H1 (cell line): Measurements from ENCODE around the gene CCDC83. TPM values are rescaled to one million over a fixed set of nuclear protein-coding genes. Genes with fewer than 3 reads are reported as not detected.

Source experiments
- CTCF ChIA-PET: fragments of 300-600 bp; sonication (Branson Sonifier 250); formaldehyde crosslinking; loops from one replicate; lab custom pipeline; 2021; ENCODE audit not compliant: partially characterized antibody; lab: Charles Lee
- POLR2A ChIA-PET: fragments of 300-600 bp; sonication (Branson Sonifier 250); formaldehyde crosslinking; loops from one replicate; lab custom pipeline; 2021; ENCODE audit warnings: inconsistent platforms; ENCODE audit not compliant: partially characterized antibody; lab: Charles Lee
- DNase-seq, 2 experiments: peaks; one replicate each; pipeline versions ENCODE4 v3.0.0 to v3.0.0-alpha.2; 2010 to 2022; ENCODE audit warnings: low spot score in 2 of 2, low read depth in 1 of 2, mixed read lengths in 1 of 2
- FAIRE-seq: peaks from 2 replicates; lab custom pipeline; 2011; peaks lifted over from hg19 to GRCh38; lab: Jason Lieb, UNC
- H2AFZ ChIP-seq: 2 replicates; pipeline ENCODE4 v1.8.1; 2012; ENCODE audit warnings: low read length, inconsistent platforms
- H2AK5ac ChIP-seq: 2 replicates; pipeline ENCODE4 v1.6.1; 2013; ENCODE audit warnings: low read depth, low read length
- H2BK120ac ChIP-seq: replicated peaks from 2 replicates; pipeline ENCODE3; 2013; ENCODE audit warnings: low read depth, low read length, inconsistent platforms
- H2BK12ac ChIP-seq: 2 replicates; pipeline ENCODE4 v1.6.1; 2013; ENCODE audit warnings: low read depth, low read length
- H2BK15ac ChIP-seq: 2 replicates; pipeline ENCODE4 v1.6.1; 2013; ENCODE audit warnings: low read length
- H2BK20ac ChIP-seq: 2 replicates; pipeline ENCODE4 v1.6.1; 2013; ENCODE audit warnings: low read length
- H2BK5ac ChIP-seq: 2 replicates; pipeline ENCODE4 v1.6.1; 2013; ENCODE audit warnings: low read depth, low read length
- H3K14ac ChIP-seq: 2 replicates; pipeline ENCODE4 v1.6.1; 2013; ENCODE audit warnings: inconsistent platforms; ENCODE audit not compliant: insufficient read length
- H3K18ac ChIP-seq: 2 replicates; pipeline ENCODE4 v1.6.1; 2013; ENCODE audit warnings: low read length; ENCODE audit errors: extremely low read depth
- H3K23ac ChIP-seq: 2 replicates; pipeline ENCODE4 v1.6.1; 2013; ENCODE audit warnings: inconsistent platforms; ENCODE audit not compliant: insufficient read length
- H3K23me2 ChIP-seq: 2 replicates; pipeline ENCODE4 v1.6.1; 2013; ENCODE audit warnings: low read depth, low read length
- H3K27ac ChIP-seq: 2 replicates; pipeline ENCODE4 v1.6.1; 2011; ENCODE audit warnings: low read depth, low read length, inconsistent platforms
- H3K27me3 ChIP-seq, 4 experiments: replicated peaks in 1 of 4; 1 replicate in 1 of 4; 2 replicates in 3 of 4; pipeline versions ENCODE4 v1.6.1 to v1.8.1; 2011 to 2013; ENCODE audit warnings: low read length in 3 of 4, mild to moderate bottlenecking in 3 of 4, inconsistent platforms in 2 of 4, mixed read lengths in 2 of 4, moderate library complexity in 1 of 4; ENCODE audit not compliant: control insufficient read depth in 3 of 4, insufficient read depth in 3 of 4; ENCODE audit errors: extremely low read depth in 1 of 4
- H3K36me3 ChIP-seq, 4 experiments: 2 replicates each; pipeline versions ENCODE4 v1.6.1 to v1.8.1; 2011 to 2013; ENCODE audit warnings: mild to moderate bottlenecking in 4 of 4, low read length in 3 of 4, moderate library complexity in 2 of 4, control low read depth in 1 of 4, inconsistent platforms in 1 of 4; ENCODE audit not compliant: insufficient read depth in 4 of 4, control insufficient read depth in 2 of 4
- H3K4ac ChIP-seq: replicated peaks from 2 replicates; pipeline ENCODE3; 2013; ENCODE audit warnings: low read length, low read depth, mixed read lengths, inconsistent platforms; ENCODE audit not compliant: insufficient read length
- H3K4me1 ChIP-seq, 4 experiments: replicated peaks in 1 of 4; 1 replicate in 1 of 4; 2 replicates in 3 of 4; pipeline versions ENCODE4 v1.6.1 to v1.8.1; 2011 to 2013; ENCODE audit warnings: low read length in 3 of 4, inconsistent platforms in 2 of 4, mixed read lengths in 1 of 4; ENCODE audit not compliant: insufficient read depth in 4 of 4, control insufficient read depth in 3 of 4
- H3K4me2 ChIP-seq, 2 experiments: 2 replicates each; pipeline versions ENCODE4 v1.6.1 to v1.8.1; 2011 to 2013; ENCODE audit warnings: low read depth in 2 of 2, low read length in 2 of 2, control low read depth in 1 of 2, inconsistent platforms in 1 of 2, mild to moderate bottlenecking in 1 of 2; ENCODE audit not compliant: insufficient read depth in 1 of 2
- H3K4me3 ChIP-seq, 4 experiments: fragments of 200-600, 300-600 bp in 1 of 4; sonication (generic), shearing (Covaris generic), sonication (Bioruptor Twin) in 1 of 4; 2 replicates each; pipeline versions ENCODE4 v1.5.1 to v1.8.1; 2011 to 2016; ENCODE audit warnings: low read length in 4 of 4, low read depth in 3 of 4, control low read depth in 2 of 4, inconsistent platforms in 2 of 4, mild to moderate bottlenecking in 2 of 4, mixed read lengths in 1 of 4, moderate library complexity in 1 of 4; ENCODE audit not compliant: insufficient read depth in 2 of 4; ENCODE audit errors: extremely low read depth in 1 of 4
- H3K56ac ChIP-seq: replicated peaks from 2 replicates; pipeline ENCODE3; 2013; ENCODE audit warnings: low read depth, mild to moderate bottlenecking, mixed read lengths, low read length, inconsistent platforms; ENCODE audit not compliant: insufficient read length
- H3K79me1 ChIP-seq: 2 replicates; pipeline ENCODE4 v1.6.1; 2013; ENCODE audit warnings: low read depth, low read length, control low read depth
- H3K79me2 ChIP-seq, 2 experiments: 2 replicates each; pipeline versions ENCODE4 v1.6.1 to v1.8.1; 2012 to 2013; ENCODE audit warnings: low read length in 2 of 2, mild to moderate bottlenecking in 2 of 2, inconsistent platforms in 1 of 2; ENCODE audit not compliant: insufficient read depth in 2 of 2, control insufficient read depth in 1 of 2
- H3K9ac ChIP-seq, 4 experiments: replicated peaks in 1 of 4; 1 replicate in 1 of 4; 2 replicates in 3 of 4; pipeline versions ENCODE4 v1.6.1 to v1.8.1; 2011 to 2013; ENCODE audit warnings: low read depth in 3 of 4, low read length in 3 of 4, control low read depth in 2 of 4, mild to moderate bottlenecking in 2 of 4, moderate library complexity in 2 of 4, inconsistent platforms in 1 of 4; ENCODE audit errors: extremely low read depth in 1 of 4
- H3K9me3 ChIP-seq, 2 experiments: 2 replicates each; pipeline versions ENCODE4 v1.6.1 to v1.8.1; 2012 to 2013; ENCODE audit warnings: mild to moderate bottlenecking in 2 of 2, moderate library complexity in 2 of 2, control low read depth in 1 of 2, inconsistent platforms in 1 of 2, low read depth in 1 of 2, low read length in 1 of 2, mixed read lengths in 1 of 2; ENCODE audit not compliant: insufficient read depth in 2 of 2
- H4K20me1 ChIP-seq, 2 experiments: replicated peaks in 1 of 2; 2 replicates each; pipeline versions ENCODE3 to v1.8.1; 2011 to 2013; ENCODE audit warnings: inconsistent platforms in 2 of 2, low read length in 2 of 2, mild to moderate bottlenecking in 1 of 2; ENCODE audit not compliant: insufficient read depth in 2 of 2, control insufficient read depth in 1 of 2
- H4K5ac ChIP-seq: 2 replicates; pipeline ENCODE4 v1.6.1; 2013; ENCODE audit warnings: low read length, low read depth, mixed read lengths, inconsistent platforms; ENCODE audit not compliant: insufficient read length
- H4K8ac ChIP-seq: 2 replicates; pipeline ENCODE4 v1.8.0; 2013; ENCODE audit warnings: mild to moderate bottlenecking, moderate library complexity, low read length, inconsistent platforms; ENCODE audit not compliant: insufficient read depth; ENCODE audit errors: extremely low read depth
- H4K91ac ChIP-seq: replicated peaks from 2 replicates; pipeline ENCODE3; 2013; ENCODE audit warnings: low read length, mixed read lengths, inconsistent platforms; ENCODE audit not compliant: insufficient read length
- ASH2L ChIP-seq: fragments of 200-600, 300-600 bp; sonication (generic); IDR thresholded peaks from one replicate; pipeline ENCODE4 v1.7.1; 2017; ENCODE audit warnings: low read length
- BCL11A ChIP-seq, 2 experiments: IDR thresholded peaks; one replicate each; pipeline ENCODE4 v1.6.1; 2011; ENCODE audit warnings: low read depth in 2 of 2, low read length in 2 of 2, mild to moderate bottlenecking in 2 of 2
- CBX5 ChIP-seq: fragments of 300-800, 300-1000 bp; sonication (generic); IDR thresholded peaks from 2 replicates; pipeline ENCODE4 v1.7.1; 2016; ENCODE audit warnings: antibody characterized with exemption, low read length, low read depth
- CHD2 ChIP-seq: IDR thresholded peaks from 2 replicates; pipeline ENCODE4 v1.6.1; 2012; ENCODE audit warnings: low read length, improper control_type of control experiment
- EP300 ChIP-seq, 2 experiments: IDR thresholded peaks; 1 replicate in 1 of 2; 2 replicates in 1 of 2; pipeline ENCODE4 v1.6.1; 2011 to 2012; ENCODE audit warnings: low read depth in 2 of 2, low read length in 2 of 2, mild to moderate bottlenecking in 2 of 2, borderline replicate concordance in 1 of 2, inconsistent platforms in 1 of 2, moderate library complexity in 1 of 2
- EZH2 ChIP-seq: fragments of 200-600 bp; sonication (generic); IDR thresholded peaks from 2 replicates; pipeline ENCODE4 v1.7.1; 2012; ENCODE audit warnings: low read depth, mild to moderate bottlenecking, moderate library complexity, low read length, inconsistent platforms; ENCODE audit not compliant: severe bottlenecking
- FOSL1 ChIP-seq: IDR thresholded peaks from 2 replicates; pipeline ENCODE4 v1.6.1; 2011; ENCODE audit warnings: mild to moderate bottlenecking, low read depth, low read length, moderate library complexity; ENCODE audit not compliant: insufficient read depth
- HDAC6 ChIP-seq: IDR thresholded peaks from one replicate; pipeline ENCODE4 v1.7.1; 2012; ENCODE audit warnings: low read depth, mild to moderate bottlenecking, inconsistent platforms, low read length, moderate library complexity
- KDM4A ChIP-seq: IDR thresholded peaks from one replicate; pipeline ENCODE4 v1.7.1; 2012; ENCODE audit warnings: low read depth, mild to moderate bottlenecking, moderate library complexity, low read length, inconsistent platforms; ENCODE audit not compliant: severe bottlenecking
- POLR2AphosphoS5 ChIP-seq: IDR thresholded peaks from 2 replicates; pipeline ENCODE4 v1.6.1; 2011; ENCODE audit warnings: low read depth, low read length
- RBBP5 ChIP-seq: IDR thresholded peaks from 2 replicates; pipeline ENCODE4 v1.7.1; 2012; ENCODE audit warnings: low read depth, mild to moderate bottlenecking, inconsistent platforms, low read length, moderate library complexity, borderline replicate concordance
- RXRA ChIP-seq: IDR thresholded peaks from 2 replicates; pipeline ENCODE4 v1.6.1; 2011; ENCODE audit warnings: low read depth, mild to moderate bottlenecking, low read length, moderate library complexity; ENCODE audit not compliant: insufficient read depth
- SUZ12 ChIP-seq: fragments of 200-600 bp; sonication (generic); IDR thresholded peaks from 2 replicates; pipeline ENCODE4 v1.6.1; 2012; ENCODE audit warnings: mild to moderate bottlenecking, inconsistent platforms, low read length, moderate library complexity, mixed read lengths
- WGBS, 2 experiments: shearing (Covaris generic) in 1 of 2; methylation state at CpG; one replicate each; pipeline versions ENCODE4 v1.1.6 to v1.1.7; 2013 to 2015; ENCODE audit warnings: low lambda C conversion rate in 2 of 2, mixed read lengths in 2 of 2, inconsistent platforms in 1 of 2, low coverage in 1 of 2, missing lambda C conversion rate in 1 of 2; ENCODE audit not compliant: insufficient replicate concordance in 2 of 2, insufficient coverage in 1 of 2, insufficient read length in 1 of 2; ENCODE audit errors: extremely low coverage in 1 of 2, missing lambda C conversion rate in 1 of 2; 5-methylcytosine and 5-hydroxymethylcytosine counted together
- polyA plus RNA-seq, 7 experiments: library from polyadenylated mRNA; depleted of rRNA in 3 of 7; stranded (reverse) in 5 of 7; unstranded in 2 of 7; fragments of >200 nt in 5 of 7; fragments of 200-250 nt in 2 of 7; gene quantifications; 1 replicate in 5 of 7; 2 replicates in 1 of 7; 4 replicates in 1 of 7; pipeline versions ENCODE4 v1.2.1 to v1.2.3, GENCODE V29; 2011 to 2013; ENCODE audit warnings: missing spikeins in 2 of 7, mixed read lengths in 2 of 7
- total RNA-seq: library from RNA; stranded (reverse); fragmentation: NEBNext Ultra II Directional; extraction: Animal tissue kit (Norgen Biotek cat#: 25700); gene quantifications from 2 replicates; pipeline ENCODE4 v1.2.1, GENCODE V29; 2021
- TF ChIP-seq, protein P1 (sequence below): IDR thresholded peaks from 2 replicates; pipeline ENCODE4 v1.6.1; 2011; ENCODE audit warnings: low read depth, mild to moderate bottlenecking, low read length; ENCODE audit not compliant: insufficient read depth

The CCDC83 gene
- total and polyA plus RNA-seq, 2 of the 8 experiments (the other 6 are each of a cell fraction or from before 2014, with no cell fraction given) = not detected

DNA sequence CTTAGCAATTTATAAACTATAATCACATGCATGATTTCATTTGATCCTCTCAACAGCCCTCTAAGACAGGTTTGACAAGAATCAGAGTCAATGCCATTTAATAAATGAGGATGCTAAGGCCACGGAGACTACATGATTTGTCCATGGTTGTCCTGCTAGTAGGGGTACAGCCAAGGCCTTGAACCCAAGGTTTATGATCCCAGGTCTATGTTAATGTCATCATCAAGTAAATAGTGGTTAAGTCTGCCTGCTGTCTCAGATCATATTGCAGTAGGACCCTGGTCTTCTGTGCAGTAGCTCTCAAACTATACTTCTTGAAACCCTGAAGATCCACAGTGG is 26.6 kb upstream of the CCDC83 start:
- H3K4me1 ChIP-seq = no peaks in the 10 kb centered on the region
- DNase-seq = no peak
- H3K79me1 ChIP-seq = no peaks in the 10 kb centered on the region
- H2BK20ac ChIP-seq = no peak overlapping the region
- no peaks in the 10 kb centered on the region for H3K9me3 ChIP-seq
- no peaks in the 10 kb centered on the region for H3K23me2 ChIP-seq
- no peaks in the 10 kb centered on the region for H3K36me3 ChIP-seq
- no peak for FAIRE-seq
- H2BK15ac ChIP-seq = no peak overlapping the region
- no peaks in the 10 kb centered on the region for H3K79me2 ChIP-seq
- no peak overlapping the region for H2BK5ac ChIP-seq
- H3K4ac ChIP-seq = no peak overlapping the region
- H3K27me3 ChIP-seq = no peaks in the 10 kb centered on the region
- H3K27ac ChIP-seq = no peak overlapping the region
- H4K91ac ChIP-seq = no peak overlapping the region
- no peak overlapping the region for H2AFZ ChIP-seq
- no peaks in the 10 kb centered on the region for H4K20me1 ChIP-seq
- H2BK12ac ChIP-seq = no peak overlapping the region
- H3K18ac ChIP-seq = no peak overlapping the region
- no peak overlapping the region for H3K4me2 ChIP-seq
- ChIA-PET CTCF (interaction anchor here (1.2 to 2.0 kb wide), 2 partner anchors 147 to 232 kb away, joined by 4 to 7 read pairs; no protein-coding TSS in a partner anchor), POLR2A (interaction anchor here (0.7 kb wide), 1 partner anchor 28 kb away, joined by 3 read pairs; no protein-coding TSS in a partner anchor)
- H2AK5ac ChIP-seq = no peak overlapping the region
- H2BK120ac ChIP-seq = no peak overlapping the region
- whole genome bisulfite sequencing, 2 experiments = 75% methylated on average over 1 of the region's 1 CpG; no CpG with 5 or more reads in 1 of the 2 experiments
- H3K23ac ChIP-seq = no peak overlapping the region
- H3K4me3 ChIP-seq = no peak overlapping the region
- no peak overlapping the region for H3K56ac ChIP-seq
- H3K14ac ChIP-seq = no peak overlapping the region
- H3K9ac ChIP-seq = no peak overlapping the region
- H4K5ac ChIP-seq = no peak overlapping the region
- H4K8ac ChIP-seq = no peak overlapping the region
- TF ChIP-seq KDM4A (no peak), EZH2 (no peak), CBX5 (no peak), CHD2 (no peak), ASH2L (no peak), SUZ12 (no peak), FOSL1 (no peak), RBBP5 (no peak), BCL11A (IDR thresholded peaks at IDR 0.05; ENCODE audit: low read depth in 2 of 2, low read length in 2 of 2) (no peak), RXRA (no peak), POLR2AphosphoS5 (no peak), EP300 (IDR thresholded peaks at IDR 0.05; ENCODE audit: borderline replicate concordance in 1 of 2, low read depth in 2 of 2, low read length in 2 of 2) (no peak), HDAC6 (no peak)
- TF ChIP-seq, protein P1, sequence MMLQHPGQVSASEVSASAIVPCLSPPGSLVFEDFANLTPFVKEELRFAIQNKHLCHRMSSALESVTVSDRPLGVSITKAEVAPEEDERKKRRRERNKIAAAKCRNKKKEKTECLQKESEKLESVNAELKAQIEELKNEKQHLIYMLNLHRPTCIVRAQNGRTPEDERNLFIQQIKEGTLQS = no peak
